ENCODE data around the gene IKBIP. TPM values are rescaled to one million over a fixed set of nuclear protein-coding genes. Genes with fewer than 3 reads are reported as not detected.
"Not testable (repeated sequence)": the region's sequence is repeated elsewhere in the genome, so short reads cannot be mapped to it uniquely, and the experiment has no call there.

IKBIP gene
- total RNA-seq, 1 experiment from 2014 or later: 16.5 TPM

DNA sequence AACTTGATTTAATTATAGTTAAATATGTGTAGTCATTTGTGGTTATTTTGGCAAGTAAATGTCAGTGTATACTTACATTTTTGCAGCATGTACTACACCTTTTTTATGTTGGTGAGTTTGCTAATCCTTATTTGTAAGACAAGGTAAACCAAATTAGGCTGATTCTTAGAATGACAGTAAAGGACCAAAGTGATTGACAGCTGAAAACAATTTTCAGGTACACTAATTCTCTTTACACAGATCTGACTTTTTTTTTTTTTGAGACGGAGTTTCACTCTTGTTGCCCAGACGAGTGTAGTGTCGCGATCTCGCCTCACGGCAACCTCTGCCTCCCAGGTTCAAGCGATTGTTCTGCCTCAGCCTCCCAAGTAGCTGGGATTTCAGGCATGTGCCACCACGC lies 42.7 kb downstream of the IKBIP start:
- Histone ChIP-seq H2BK5ac (ENCODE audit: insufficient read length, low read length) (no peak overlapping the region), H2BK20ac (ENCODE audit: low read depth, low read length, poor library complexity, severe bottlenecking) (no peak overlapping the region), H3K27ac (ENCODE audit: insufficient read length, low read depth, low read length) (no peak overlapping the region), H3K23ac (ENCODE audit: insufficient read length, low read depth, low read length) (no peak overlapping the region), H3K9ac (ENCODE audit: extremely low read depth, insufficient read length, low read length) (no peak overlapping the region), H3K27me3 (ENCODE audit: insufficient read depth, low read length) (no peaks in the 10 kb centered on the region), H3K56ac (ENCODE audit: insufficient read length, low read depth, low read length) (no peak overlapping the region), H4K5ac (ENCODE audit: insufficient read length, low read depth, low read length) (no peak overlapping the region), H3K79me1 (ENCODE audit: insufficient read depth, low read depth, low read length, poor library complexity, severe bottlenecking) (no peaks in the 10 kb centered on the region), H3K23me2 (ENCODE audit: insufficient read length, low read depth, low read length, poor library complexity, severe bottlenecking) (no peaks in the 10 kb centered on the region), H3K79me2 (ENCODE audit: insufficient read depth, low read length) (no peaks in the 10 kb centered on the region), H4K20me1 (ENCODE audit: control insufficient read depth, insufficient read depth, insufficient read length) (no peaks in the 10 kb centered on the region), H3K18ac (ENCODE audit: insufficient read length, low read depth, low read length) (no peak overlapping the region), H4K91ac (ENCODE audit: insufficient read length, low read depth, low read length) (no peak overlapping the region), H3K4me1 (ENCODE audit: insufficient read depth, low read length) (no peaks in the 10 kb centered on the region), H3K4me2 (ENCODE audit: insufficient read depth, insufficient read length, low read length) (no peak overlapping the region), H3K9me3 (ENCODE audit: control insufficient read depth, low read depth, low read length) (no peaks in the 10 kb centered on the region), H4K8ac (replicated peaks; ENCODE audit: insufficient read length, low read depth, low read length) (no peak overlapping the region), H2AK5ac (ENCODE audit: insufficient read length, low read length) (no peak overlapping the region), H3K4ac (ENCODE audit: low read depth, low read length) (no peak overlapping the region), H3K14ac (ENCODE audit: insufficient read depth, low read length) (no peak overlapping the region), H2BK15ac (ENCODE audit: low read depth, low read length) (no peak overlapping the region), H2BK120ac (ENCODE audit: low read depth, low read length, poor library complexity, severe bottlenecking) (no peak overlapping the region), H2AFZ (ENCODE audit: low read length) (no peak overlapping the region), H2BK12ac (ENCODE audit: insufficient read length, low read depth, low read length) (no peak overlapping the region), H3T11ph (ENCODE audit: low read length) (no peak overlapping the region)
- no peak overlapping the region for H3K27ac Mint-ChIP-seq
- H3K9me3 Mint-ChIP-seq: no peaks in the 10 kb centered on the region
- H3K27me3 Mint-ChIP-seq (ENCODE audit: low read depth): no peaks in the 10 kb centered on the region
- H3K36me3 Mint-ChIP-seq (ENCODE audit: insufficient read depth in 1 of 3, low read depth in 3 of 3): peaks cover 47 to 78% (median 67%) of the 10 kb centered on the region in 3 experiments; a peak in 6 of 7 replicates
- no peak overlapping the region for H3K4me3 Mint-ChIP-seq
- no peak for DNase-seq
- WGBS (ENCODE audit: extremely low coverage, insufficient read length, low lambda C conversion rate): no CpG with 5 or more reads among the region's 8 CpGs
- H3K4me1 Mint-ChIP-seq: no peaks in the 10 kb centered on the region
- TF ChIP-seq, protein P1, sequence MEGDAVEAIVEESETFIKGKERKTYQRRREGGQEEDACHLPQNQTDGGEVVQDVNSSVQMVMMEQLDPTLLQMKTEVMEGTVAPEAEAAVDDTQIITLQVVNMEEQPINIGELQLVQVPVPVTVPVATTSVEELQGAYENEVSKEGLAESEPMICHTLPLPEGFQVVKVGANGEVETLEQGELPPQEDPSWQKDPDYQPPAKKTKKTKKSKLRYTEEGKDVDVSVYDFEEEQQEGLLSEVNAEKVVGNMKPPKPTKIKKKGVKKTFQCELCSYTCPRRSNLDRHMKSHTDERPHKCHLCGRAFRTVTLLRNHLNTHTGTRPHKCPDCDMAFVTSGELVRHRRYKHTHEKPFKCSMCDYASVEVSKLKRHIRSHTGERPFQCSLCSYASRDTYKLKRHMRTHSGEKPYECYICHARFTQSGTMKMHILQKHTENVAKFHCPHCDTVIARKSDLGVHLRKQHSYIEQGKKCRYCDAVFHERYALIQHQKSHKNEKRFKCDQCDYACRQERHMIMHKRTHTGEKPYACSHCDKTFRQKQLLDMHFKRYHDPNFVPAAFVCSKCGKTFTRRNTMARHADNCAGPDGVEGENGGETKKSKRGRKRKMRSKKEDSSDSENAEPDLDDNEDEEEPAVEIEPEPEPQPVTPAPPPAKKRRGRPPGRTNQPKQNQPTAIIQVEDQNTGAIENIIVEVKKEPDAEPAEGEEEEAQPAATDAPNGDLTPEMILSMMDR (conservative IDR thresholded peaks at IDR 0.05): no peak

DNA sequence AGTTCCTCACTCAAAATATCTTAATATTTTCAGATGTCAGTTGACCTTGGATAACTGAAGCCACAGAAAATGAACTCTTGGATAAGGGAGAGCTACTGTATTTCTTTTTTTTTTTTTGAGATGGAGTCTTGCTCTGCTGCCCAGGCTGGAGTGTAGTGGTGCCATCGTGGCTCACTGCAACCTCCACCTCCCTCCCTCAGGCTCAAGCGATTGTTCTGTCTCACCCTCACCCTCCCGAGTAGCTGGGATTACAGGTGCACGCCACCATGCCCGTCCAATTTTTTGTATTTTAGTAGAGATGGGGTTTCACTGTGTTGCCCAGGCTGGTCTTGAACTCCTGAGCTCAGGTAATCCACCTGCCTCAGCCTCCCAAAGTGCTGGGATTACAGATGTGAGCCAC lies 47.3 kb downstream of the IKBIP start:
- not testable (repeated sequence) for H2BK5ac ChIP-seq (ENCODE audit: insufficient read length, low read length); H2BK12ac ChIP-seq (ENCODE audit: insufficient read length, low read depth, low read length); H3K23me2 ChIP-seq (ENCODE audit: insufficient read length, low read depth, low read length, poor library complexity, severe bottlenecking); H3K27me3 ChIP-seq (ENCODE audit: insufficient read depth, low read length); H2BK120ac ChIP-seq (ENCODE audit: low read depth, low read length, poor library complexity, severe bottlenecking); DNase-seq; H2AFZ ChIP-seq (ENCODE audit: low read length); H3K14ac ChIP-seq (ENCODE audit: insufficient read depth, low read length); H3K79me1 ChIP-seq (ENCODE audit: insufficient read depth, low read depth, low read length, poor library complexity, severe bottlenecking); H3K9ac ChIP-seq (ENCODE audit: extremely low read depth, insufficient read length, low read length); H2BK20ac ChIP-seq (ENCODE audit: low read depth, low read length, poor library complexity, severe bottlenecking); H2BK15ac ChIP-seq (ENCODE audit: low read depth, low read length); H3K27ac ChIP-seq (ENCODE audit: insufficient read length, low read depth, low read length); H3K9me3 Mint-ChIP-seq; H4K5ac ChIP-seq (ENCODE audit: insufficient read length, low read depth, low read length); H3K9me3 ChIP-seq (ENCODE audit: control insufficient read depth, low read depth, low read length); H3K18ac ChIP-seq (ENCODE audit: insufficient read length, low read depth, low read length); H3K23ac ChIP-seq (ENCODE audit: insufficient read length, low read depth, low read length); H2AK5ac ChIP-seq (ENCODE audit: insufficient read length, low read length); H3K4ac ChIP-seq (ENCODE audit: low read depth, low read length); H3K4me2 ChIP-seq (ENCODE audit: insufficient read depth, insufficient read length, low read length); H3K56ac ChIP-seq (ENCODE audit: insufficient read length, low read depth, low read length); H3K4me1 ChIP-seq (ENCODE audit: insufficient read depth, low read length); H3K27me3 Mint-ChIP-seq (ENCODE audit: low read depth); H4K8ac ChIP-seq (replicated peaks; ENCODE audit: insufficient read length, low read depth, low read length); H3K27ac Mint-ChIP-seq; H3K4me3 Mint-ChIP-seq; H3T11ph ChIP-seq (ENCODE audit: low read length); H4K91ac ChIP-seq (ENCODE audit: insufficient read length, low read depth, low read length); H4K20me1 ChIP-seq (ENCODE audit: control insufficient read depth, insufficient read depth, insufficient read length)
- peaks cover 26% of the 10 kb centered on the region; the same call in 1 of the 2 replicates for H3K79me2 ChIP-seq (ENCODE audit: insufficient read depth, low read length)
- H3K36me3 Mint-ChIP-seq (ENCODE audit: insufficient read depth in 1 of 3, low read depth in 3 of 3): peaks cover 62 to 79% (median 78%) of the 10 kb centered on the region in 3 experiments
- WGBS (ENCODE audit: extremely low coverage, insufficient read length, low lambda C conversion rate): no CpG with 5 or more reads among the region's 5 CpGs
- H3K4me1 Mint-ChIP-seq: peaks cover 16 to 21% of the 10 kb centered on the region in 2 experiments

Data from H9 (cell line).